ENCODE data around the gene RPS6KL1.

Gene RPS6KL1

GRCh38 chr14:74922752-74923401 lies at the start of gene RPS6KL1:
TSS of gene RPS6KL1 (minus strand) at chr14:74923260. CDS start at chr14:74921541, 1,719 bp downstream.
- DNase-seq, result no peak

- no peak for DNase-seq
These were observed 45.8 kb upstream of the RPS6KL1 start for GRCh38 chr14:74968811-74969210.

GRCh38 chr14:74965486-74966153 lies 42.6 kb upstream of the RPS6KL1 start:
- no peak for DNase-seq

- DNase-seq, result no peak
These were observed 41.9 kb upstream of the RPS6KL1 start for GRCh38 chr14:74964787-74965485.

GRCh38 chr14:74963705-74964271 lies 40.7 kb upstream of the RPS6KL1 start:
- no peak for DNase-seq

- no peak for DNase-seq
These were observed 40.2 kb upstream of the RPS6KL1 start for GRCh38 chr14:74963178-74963704.

GRCh38 chr14:74962493-74962892 lies 39.4 kb upstream of the RPS6KL1 start:
- DNase-seq, result no peak

- no peak for DNase-seq
These were observed 39.0 kb upstream of the RPS6KL1 start for GRCh38 chr14:74962046-74962445.

- no peak for DNase-seq
These were observed 38.3 kb upstream of the RPS6KL1 start for GRCh38 chr14:74961238-74961911.

- DNase-seq, result no peak
These were observed 37.7 kb upstream of the RPS6KL1 start for GRCh38 chr14:74960736-74961135.

- no peak for DNase-seq
These were observed 36.6 kb upstream of the RPS6KL1 start for GRCh38 chr14:74959596-74960180.

GRCh38 chr14:74956280-74957072 lies 33.4 kb upstream of the RPS6KL1 start:
- no peak for DNase-seq

- no peak for DNase-seq
These were observed 32.9 kb upstream of the RPS6KL1 start for GRCh38 chr14:74956027-74956279.

- no peak for DNase-seq
These were observed 32.4 kb upstream of the RPS6KL1 start, which contains the start of gene PGF for GRCh38 chr14:74955229-74956026. TSS of gene PGF (minus strand) at chr14:74955597. CDS start at chr14:74955242, 355 bp downstream.

- no peak for DNase-seq
These were observed 31.8 kb upstream of the RPS6KL1 start for GRCh38 chr14:74954947-74955228.

GRCh38 chr14:74954232-74954946 lies 31.3 kb upstream of the RPS6KL1 start:
- DNase-seq, result no peak

GRCh38 chr14:74953686-74954085 lies 30.6 kb upstream of the RPS6KL1 start:
- DNase-seq, result no peak

GRCh38 chr14:74952697-74953484 lies 29.8 kb upstream of the RPS6KL1 start:
- no peak for DNase-seq

GRCh38 chr14:74952180-74952665 lies 29.2 kb upstream of the RPS6KL1 start:
- no peak for DNase-seq
